K562 (cell line): ENCODE measurements around the gene SLC30A4. TPM values are rescaled to one million over a fixed set of nuclear protein-coding genes. Genes with fewer than 3 reads are reported as not detected.

ENCODE experiments used
- ATAC-seq: fragments of 200-7000 bp; cut with Tn5 transposase; 3 replicates; pipeline ENCODE4 v1.9.1; 2020; ENCODE audit warnings: moderate library complexity
- BruUV-seq: library from RNA; stranded (reverse); fragments of 400-500 nt; replicated peaks from 2 replicates; lab custom pipeline; 2021; lab: Mats Ljungman, UMichigan
- CTCF ChIA-PET: fragments of 300-600 bp; formaldehyde crosslinking; extraction: SDS; loops from one replicate; lab custom pipeline; 2021; ENCODE audit warnings: low intra/inter-chr PET ratio; lab: Yijun Ruan, JAX
- POLR2A ChIA-PET: fragments of 300-600, 350-650 bp; sonication (Branson Sonifier 250); formaldehyde crosslinking; extraction: SDS; loops from one replicate; lab custom pipeline; 2021; ENCODE audit warnings: antibody characterized with exemption, inconsistent platforms; lab: Yijun Ruan, JAX
- DNase-seq, 4 experiments: peaks; one replicate each; pipeline versions ENCODE4 v3.0.0 to v3.0.0-alpha.2; 2011 to 2018; ENCODE audit warnings: low spot score in 3 of 4, mixed read lengths in 3 of 4; ENCODE audit errors: extremely low read depth in 1 of 4
- FAIRE-seq: peaks from 2 replicates; lab custom pipeline; 2011; peaks lifted over from hg19 to GRCh38; lab: Jason Lieb, UNC
- H2AFZ ChIP-seq: 2 replicates; pipeline ENCODE4 v1.6.0; 2011; ENCODE audit warnings: low read depth, low read length, control low read depth, inconsistent platforms
- H3K27ac ChIP-seq: fragments of 200-600 bp; 3 replicates; pipeline ENCODE4 v1.8.0; 2011; ENCODE audit warnings: low read depth, mild to moderate bottlenecking, control low read depth, inconsistent platforms, low read length, moderate library complexity, mixed read lengths; ENCODE audit errors: extremely low read depth
- H3K27me3 ChIP-seq, 2 experiments: fragments of 300-600 bp in 1 of 2; 2 replicates in 1 of 2; 3 replicates in 1 of 2; pipeline versions ENCODE4 v1.6.0 to v1.8.0; 2011; ENCODE audit warnings: inconsistent platforms in 2 of 2, low read length in 2 of 2, mild to moderate bottlenecking in 1 of 2, mixed read lengths in 1 of 2, moderate library complexity in 1 of 2; ENCODE audit not compliant: control insufficient read depth in 2 of 2, insufficient read depth in 2 of 2
- H3K36me3 ChIP-seq: fragments of 300-600 bp; 3 replicates; pipeline ENCODE4 v1.8.0; 2011; ENCODE audit warnings: mild to moderate bottlenecking, low read length, inconsistent platforms; ENCODE audit not compliant: control insufficient read depth, insufficient read depth
- H3K4me1 ChIP-seq, 2 experiments: fragments of 200-600 bp in 1 of 2; replicated peaks in 1 of 2; 2 replicates in 1 of 2; 3 replicates in 1 of 2; pipeline versions ENCODE4 v1.5.1 to v1.8.0; 2011; ENCODE audit warnings: inconsistent platforms in 2 of 2, low read length in 2 of 2, mild to moderate bottlenecking in 1 of 2, mixed read lengths in 1 of 2, moderate library complexity in 1 of 2; ENCODE audit not compliant: control insufficient read depth in 2 of 2, insufficient read depth in 2 of 2
- H3K4me2 ChIP-seq: 2 replicates; pipeline ENCODE4 v1.6.1; 2011; ENCODE audit warnings: low read length, control low read depth, inconsistent platforms, mixed read lengths; ENCODE audit not compliant: insufficient read depth
- H3K4me3 ChIP-seq: fragments of 200-600 bp; sonication (generic), shearing (Covaris generic); 2 replicates; pipeline ENCODE4 v1.5.1; 2016; ENCODE audit warnings: control low read depth, inconsistent platforms
- H3K79me2 ChIP-seq: fragments of 200-600 bp; 3 replicates; pipeline ENCODE4 v1.8.0; 2011; ENCODE audit warnings: low read length, inconsistent platforms; ENCODE audit not compliant: control insufficient read depth, insufficient read depth
- H3K9ac ChIP-seq, 2 experiments: 2 replicates each; pipeline versions ENCODE4 v1.6.0 to v1.6.1; 2011; ENCODE audit warnings: low read depth in 2 of 2, low read length in 2 of 2, control low read depth in 1 of 2, inconsistent platforms in 1 of 2, mild to moderate bottlenecking in 1 of 2, mixed read lengths in 1 of 2; ENCODE audit not compliant: insufficient read depth in 1 of 2
- H3K9me1 ChIP-seq: one replicate; pipeline ENCODE4 v1.6.0; 2011; ENCODE audit warnings: inconsistent platforms, mild to moderate bottlenecking, low read length, moderate library complexity; ENCODE audit not compliant: control insufficient read depth, insufficient read depth
- H3K9me3 ChIP-seq: replicated peaks from 2 replicates; pipeline ENCODE4 v1.5.1; 2011; ENCODE audit warnings: low read depth, low read length, inconsistent platforms; ENCODE audit not compliant: control insufficient read depth, insufficient read depth
- H4K20me1 ChIP-seq: replicated peaks from 2 replicates; pipeline ENCODE4 v1.6.1; 2011; ENCODE audit warnings: low read length, inconsistent platforms, mixed read lengths; ENCODE audit not compliant: control insufficient read depth, insufficient read depth
- CHAMP1 ChIP-seq: fragments of 450-650 bp; IDR thresholded peaks from 2 replicates; pipeline ENCODE4 v1.6.1; 2016; ENCODE audit warnings: mild to moderate bottlenecking
- CHCHD3 ChIP-seq: fragments of 250-450 bp; sonication (Bioruptor Pico); IDR thresholded peaks from 2 replicates; pipeline ENCODE4 v2.1.2; 2022; ENCODE audit warnings: mild to moderate bottlenecking
- GABPB1 ChIP-seq: sonication (generic); formaldehyde crosslinking; IDR thresholded peaks from 2 replicates; pipeline ENCODE4 v1.8.0; 2022; ENCODE audit warnings: mild to moderate bottlenecking, missing genetic modification reagents
- GTF2A2 ChIP-seq: IDR thresholded peaks from 2 replicates; pipeline ENCODE4 v1.6.1; 2016; ENCODE audit warnings: mild to moderate bottlenecking, missing genetic modification characterization, missing compliant biosample characterization
- GTF2F1 ChIP-seq: IDR thresholded peaks from 2 replicates; pipeline ENCODE4 v1.6.1; 2011; ENCODE audit warnings: low read depth, low read length, improper control_type of control experiment
- HDAC1 ChIP-seq, 2 experiments: fragments of 450-650 bp; IDR thresholded peaks; 2 replicates each; pipeline ENCODE4 v1.6.1; 2016 to 2017; ENCODE audit warnings: inconsistent platforms in 1 of 2, mild to moderate bottlenecking in 1 of 2, moderate library complexity in 1 of 2
- IRF9 ChIP-seq: fragments of 450-650 bp; IDR thresholded peaks from 2 replicates; pipeline ENCODE4 v1.6.1; 2016; ENCODE audit warnings: missing biosample characterization, missing genetic modification characterization
- NR2C2 ChIP-seq, 2 experiments: fragments of 200-800 bp in 1 of 2; sonication (Bioruptor generic) in 1 of 2; sonication (generic) in 1 of 2; formaldehyde crosslinking in 1 of 2; IDR thresholded peaks; 2 replicates each; pipeline versions ENCODE4 v1.6.1 to v1.8.0; 2016 to 2022; ENCODE audit warnings: mild to moderate bottlenecking in 1 of 2, missing compliant biosample characterization in 1 of 2, missing genetic modification characterization in 1 of 2, missing genetic modification reagents in 1 of 2
- NR3C1 ChIP-seq: sonication (generic); formaldehyde crosslinking; IDR thresholded peaks from 2 replicates; pipeline ENCODE4 v1.8.1; 2022; ENCODE audit warnings: missing genetic modification reagents
- PHF8 ChIP-seq: fragments of 200-600 bp; sonication (generic); IDR thresholded peaks from 2 replicates; pipeline ENCODE4 v1.6.1; 2012; ENCODE audit warnings: mixed run types, mild to moderate bottlenecking, inconsistent platforms, low read length, moderate library complexity, borderline replicate concordance
- RUNX1 ChIP-seq: sonication (generic); IDR thresholded peaks from 2 replicates; pipeline ENCODE4 v1.6.1; 2016; ENCODE audit warnings: antibody characterized with exemption, low read depth
- TAF9B ChIP-seq: fragments of 450-650 bp; IDR thresholded peaks from 2 replicates; pipeline ENCODE4 v1.6.1; 2018; ENCODE audit warnings: mild to moderate bottlenecking; ENCODE audit not compliant: partially characterized antibody
- ZNF143 ChIP-seq: sonication (generic); formaldehyde crosslinking; IDR thresholded peaks from 2 replicates; pipeline ENCODE4 v1.9.0; 2022; ENCODE audit warnings: mild to moderate bottlenecking, missing genetic modification reagents
- ZNF224 ChIP-seq: sonication (generic); formaldehyde crosslinking; IDR thresholded peaks from 2 replicates; pipeline ENCODE4 v1.8.0; 2022; ENCODE audit warnings: mild to moderate bottlenecking, missing genetic modification reagents
- ZNF507 ChIP-seq: conservative IDR thresholded peaks from 2 replicates; pipeline ENCODE4 v1.6.1; 2017; ENCODE audit warnings: missing genetic modification characterization, missing compliant biosample characterization
- ZNF785 ChIP-seq: fragments of 250-450 bp; sonication (Bioruptor Pico); IDR thresholded peaks from 2 replicates; pipeline ENCODE4 v1.4.0; 2020; ENCODE audit warnings: mild to moderate bottlenecking
- WGBS: fragments of 100-300 bp; shearing (Covaris generic); methylation state at CpG from one replicate; pipeline ENCODE4 v1.1.6; 2016; ENCODE audit warnings: low coverage, mixed read lengths; ENCODE audit not compliant: insufficient coverage; ENCODE audit errors: missing lambda C conversion rate; 5-methylcytosine and 5-hydroxymethylcytosine counted together
- in situ Hi-C: fragments of 300-500 bp; cut with MboI; formaldehyde crosslinking; loops from 4 replicates; pipeline ENCODE4 v1.15.0; 2018; ENCODE audit warnings: inconsistent platforms, mixed read lengths
- intact Hi-C: fragments of 100-400 bp; cut with micrococcal nuclease; formaldehyde crosslinking; loops from 2 replicates; pipeline ENCODE4 v1.14.2; 2022
- polyA plus RNA-seq, 8 experiments: library from polyadenylated mRNA; depleted of rRNA in 4 of 8; stranded (reverse) in 5 of 8; unstranded in 3 of 8; fragments of >200 nt; fragmentation: Nextera tagmentation in 2 of 8; fragmentation: Illumina TruSeq in 1 of 8; extraction: Ambion mirVana in 2 of 8; extraction: Trizol in 1 of 8; gene quantifications; 2 replicates each; pipeline versions ENCODE4 v1.2.1 to v1.2.3, GENCODE V29; 2011 to 2014; ENCODE audit warnings: inconsistent platforms in 1 of 8, missing spikeins in 1 of 8
- total RNA-seq, 7 experiments: library from RNA; depleted of rRNA in 6 of 7; stranded (reverse); fragments of >200 nt in 6 of 7; fragmentation: Illumina TruSeq in 2 of 7; extraction: Trizol in 2 of 7; gene quantifications; 2 replicates each; pipeline versions ENCODE4 v1.2.1 to v1.2.3, GENCODE V29; 2011 to 2021; ENCODE audit warnings: low replicate concordance in 1 of 7

Gene SLC30A4
- total and polyA plus RNA-seq, 9 of the 15 experiments (the other 6 are each of a cell fraction or from before 2014, with no cell fraction given): 0.21 to 0.73 (median 0.36) TPM

GRCh38 chr15:45496658-45497057, 25.9 kb downstream of the SLC30A4 start:
- 0% methylated on average over 2 of the region's 2 CpGs for WGBS
- in situ Hi-C loops (no loop called here), intact Hi-C loops (no loop called here)
- no peak for ATAC-seq
- BruUV-seq: no TSS peak
- Histone ChIP-seq H4K20me1 (no peaks in the 10 kb centered on the region), H3K27ac (no peak overlapping the region), H3K4me2 (no peak overlapping the region), H2AFZ (no peak overlapping the region), H3K4me1 (no peaks in the 10 kb centered on the region), H3K36me3 (no peaks in the 10 kb centered on the region), H3K79me2 (no peaks in the 10 kb centered on the region), H3K9ac (no peak overlapping the region), H3K27me3 (no peaks in the 10 kb centered on the region; a peak in 3 of 5 replicates), H3K9me1 (no peaks in the 10 kb centered on the region), H3K9me3 (no peaks in the 10 kb centered on the region), H3K4me3 (no peak overlapping the region)
- POLR2A ChIA-PET: interaction anchor here (1.3 kb wide), 1 partner anchor 9 kb away, joined by 5 read pairs; no protein-coding TSS in a partner anchor
- no peak for DNase-seq
- no peak for FAIRE-seq
- TF ChIP-seq GTF2A2: no peak
- no peak for TF ChIP-seq RUNX1
- no peak for TF ChIP-seq ZNF143 (CRISPR knock-in tag)
- TF ChIP-seq ZNF507: no peak
- no peak for TF ChIP-seq NR3C1 (CRISPR knock-in tag)
- no peak for TF ChIP-seq GTF2F1
- TF ChIP-seq PHF8: no peak
- no peak for TF ChIP-seq CHCHD3 (CRISPR knock-in tag)
- no peak for TF ChIP-seq CHAMP1
- TF ChIP-seq GABPB1 (CRISPR knock-in tag): no peak
- TF ChIP-seq ZNF224 (CRISPR knock-in tag): no peak
- TF ChIP-seq NR2C2 (CRISPR knock-in tag; IDR thresholded peaks at IDR 0.05): no peak
- no peak for TF ChIP-seq NR2C2 (tag; IDR thresholded peaks at IDR 0.05)
- no peak for TF ChIP-seq ZNF785 (CRISPR knock-in tag)
- no peak for TF ChIP-seq HDAC1 (IDR thresholded peaks at IDR 0.05)
- no peak for TF ChIP-seq IRF9 (tag)
- no peak for TF ChIP-seq TAF9B
- CTCF ChIA-PET: no interaction called here
